Tibial artery (tissue), 4 donors: ENCODE results near the gene TBK1.

Source experiments
- DNase-seq, 2 donors: peaks; one replicate each; pipeline ENCODE4 v3.0.0-alpha.2; 2019
- H3K27ac ChIP-seq, 2 donors: fragments of 200-600 bp; sonication (generic) in 1 of 2; 1 replicate in 1 of 2; 2 replicates in 1 of 2; pipeline ENCODE4 v1.5.1; 2018 to 2019; ENCODE audit warnings: mild to moderate bottlenecking in 1 of 2
- H3K27me3 ChIP-seq, 2 donors: fragments of 200-600 bp; sonication (generic) in 1 of 2; one replicate each; pipeline versions ENCODE4 v1.5.1 to v1.6.0; 2016 to 2019
- H3K36me3 ChIP-seq, 3 donors: fragments of 200-600 bp; sonication (generic) in 2 of 3; one replicate each; pipeline ENCODE4 v1.5.1; 2016 to 2019; ENCODE audit warnings: mild to moderate bottlenecking in 2 of 3
- H3K4me1 ChIP-seq, 4 donors: fragments of 200-600 bp; sonication (generic) in 2 of 4; 1 replicate in 3 of 4; 2 replicates in 1 of 4; pipeline ENCODE4 v1.5.1; 2016 to 2019
- H3K4me3 ChIP-seq, 2 donors: fragments of 200-600 bp; sonication (generic) in 1 of 2; 1 replicate in 1 of 2; 2 replicates in 1 of 2; pipeline ENCODE4 v1.5.1; 2018 to 2019; ENCODE audit warnings: mild to moderate bottlenecking in 2 of 2
- H3K9me3 ChIP-seq, 3 donors: fragments of 200-600 bp; sonication (generic) in 1 of 3; one replicate each; pipeline ENCODE4 v1.5.1; 2016 to 2019
- intact Hi-C: fragments of 100-400 bp; cut with DNase I; formaldehyde crosslinking; loops from one replicate; pipeline ENCODE4 v1.15.0; 2023; ENCODE audit warnings: low total_unique reads
- TF ChIP-seq, protein P1 (sequence below), 2 experiments: fragments of 200-600 bp in 1 of 2; fragments of 450-650 bp in 1 of 2; IDR thresholded peaks; one replicate each; pipeline ENCODE4 v1.5.1; 2017 to 2019; ENCODE audit warnings: antibody characterized with exemption in 2 of 2, mild to moderate bottlenecking in 1 of 2, moderate library complexity in 1 of 2

TBK1 gene

GRCh38 chr12:64478661-64479060 lies 26.7 kb downstream of the TBK1 start:
- no peaks in the 10 kb centered on the region for H3K4me1 ChIP-seq
- no peak overlapping the region for H3K4me3 ChIP-seq
- peaks cover 0 to 5% (median 0%) of the 10 kb centered on the region in 3 donors for H3K9me3 ChIP-seq
- TF ChIP-seq, protein P1, sequence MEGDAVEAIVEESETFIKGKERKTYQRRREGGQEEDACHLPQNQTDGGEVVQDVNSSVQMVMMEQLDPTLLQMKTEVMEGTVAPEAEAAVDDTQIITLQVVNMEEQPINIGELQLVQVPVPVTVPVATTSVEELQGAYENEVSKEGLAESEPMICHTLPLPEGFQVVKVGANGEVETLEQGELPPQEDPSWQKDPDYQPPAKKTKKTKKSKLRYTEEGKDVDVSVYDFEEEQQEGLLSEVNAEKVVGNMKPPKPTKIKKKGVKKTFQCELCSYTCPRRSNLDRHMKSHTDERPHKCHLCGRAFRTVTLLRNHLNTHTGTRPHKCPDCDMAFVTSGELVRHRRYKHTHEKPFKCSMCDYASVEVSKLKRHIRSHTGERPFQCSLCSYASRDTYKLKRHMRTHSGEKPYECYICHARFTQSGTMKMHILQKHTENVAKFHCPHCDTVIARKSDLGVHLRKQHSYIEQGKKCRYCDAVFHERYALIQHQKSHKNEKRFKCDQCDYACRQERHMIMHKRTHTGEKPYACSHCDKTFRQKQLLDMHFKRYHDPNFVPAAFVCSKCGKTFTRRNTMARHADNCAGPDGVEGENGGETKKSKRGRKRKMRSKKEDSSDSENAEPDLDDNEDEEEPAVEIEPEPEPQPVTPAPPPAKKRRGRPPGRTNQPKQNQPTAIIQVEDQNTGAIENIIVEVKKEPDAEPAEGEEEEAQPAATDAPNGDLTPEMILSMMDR (IDR thresholded peaks at IDR 0.05) = no peak
- intact Hi-C loops = no loop called here
- H3K27ac ChIP-seq = no peak overlapping the region
- no peak for DNase-seq
- H3K27me3 ChIP-seq = no peaks in the 10 kb centered on the region
- H3K36me3 ChIP-seq = peaks cover 48 to 63% (median 54%) of the 10 kb centered on the region in 3 donors

GRCh38 chr12:64480148-64480547 lies 28.2 kb downstream of the TBK1 start:
- H3K4me1 ChIP-seq = no peaks in the 10 kb centered on the region
- H3K27ac ChIP-seq = no peak overlapping the region
- H3K27me3 ChIP-seq = no peaks in the 10 kb centered on the region
- H3K9me3 ChIP-seq = peaks cover 0 to 5% (median 0%) of the 10 kb centered on the region in 3 donors
- intact Hi-C loops = no loop called here
- H3K36me3 ChIP-seq = peaks cover 53 to 59% (median 55%) of the 10 kb centered on the region in 3 donors
- TF ChIP-seq, protein P1 (IDR thresholded peaks at IDR 0.05) = no peak
- H3K4me3 ChIP-seq = no peak overlapping the region
- no peak for DNase-seq

- peaks cover 70 to 75% (median 74%) of the 10 kb centered on the region in 3 donors for H3K36me3 ChIP-seq
Measured at GRCh38 chr12:64486657-64487056, 34.7 kb downstream of the TBK1 start.

DNA sequence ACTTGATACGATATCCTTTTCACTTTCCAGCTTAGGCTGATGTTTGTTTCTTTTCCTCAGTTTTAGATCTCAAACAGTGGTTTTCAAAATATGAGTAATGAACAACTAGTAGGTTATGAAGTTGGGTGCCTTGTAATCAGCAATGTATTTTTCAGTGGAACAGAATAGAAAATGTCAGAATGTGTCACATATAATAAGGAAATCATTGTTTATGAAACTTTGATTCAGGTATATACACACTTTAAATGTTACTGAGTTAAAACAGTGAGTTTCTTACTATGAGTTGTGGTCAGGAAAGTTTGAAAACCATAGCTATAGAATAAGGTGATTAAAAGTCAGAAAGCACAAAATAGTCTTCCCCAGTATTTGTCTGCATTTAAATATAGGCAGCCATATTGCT lies 39.8 kb downstream of the TBK1 start:
- intact Hi-C loops = no loop called here
- Histone ChIP-seq H3K9me3 (no peaks in the 10 kb centered on the region), H3K27ac (no peak overlapping the region), H3K4me3 (no peak overlapping the region), H3K4me1 (peaks cover 0 to 5% (median 0%) of the 10 kb centered on the region in 4 donors), H3K36me3 (peaks cover 61 to 86% (median 77%) of the 10 kb centered on the region in 3 donors), H3K27me3 (no peaks in the 10 kb centered on the region)
- TF ChIP-seq, protein P1 (IDR thresholded peaks at IDR 0.05) = no peak
- DNase-seq = no peak

More at GRCh38 chr12:64486657-64487056, 34.7 kb downstream of the TBK1 start:
- Histone ChIP-seq H3K4me1 (peaks cover 0 to 5% (median 0%) of the 10 kb centered on the region in 4 donors), H3K27me3 (no peaks in the 10 kb centered on the region), H3K27ac (no peak overlapping the region), H3K9me3 (no peaks in the 10 kb centered on the region), H3K4me3 (no peak overlapping the region)
- intact Hi-C loops = no loop called here
- TF ChIP-seq, protein P1 (IDR thresholded peaks at IDR 0.05) = no peak
- no peak for DNase-seq

DNA sequence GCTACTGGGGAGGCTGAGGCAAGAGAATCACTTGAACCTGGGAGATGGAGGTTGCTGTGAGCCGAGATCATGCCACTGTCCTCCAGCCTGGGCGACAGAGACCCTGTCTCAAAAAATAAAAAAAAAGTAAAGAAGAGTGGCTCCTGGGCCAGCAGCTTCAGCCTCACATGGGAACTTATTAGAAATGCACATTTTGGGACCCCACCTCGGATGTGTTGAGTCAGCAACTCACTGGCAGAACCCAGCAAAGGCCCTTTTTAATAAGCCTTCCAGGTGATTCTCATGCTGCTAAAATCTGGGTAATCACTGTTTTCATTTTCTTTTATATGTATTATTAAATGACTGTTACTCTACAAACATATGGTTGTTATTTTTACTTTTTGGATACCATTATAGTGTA lies 41.6 kb downstream of the TBK1 start:
- DNase-seq = no peak
- no peak overlapping the region for H3K27ac ChIP-seq
- no peaks in the 10 kb centered on the region for H3K9me3 ChIP-seq
- peaks cover 0 to 4% (median 0%) of the 10 kb centered on the region in 4 donors for H3K4me1 ChIP-seq
- H3K27me3 ChIP-seq = no peaks in the 10 kb centered on the region
- intact Hi-C loops = no loop called here
- peaks cover 68 to 91% (median 81%) of the 10 kb centered on the region in 3 donors for H3K36me3 ChIP-seq
- TF ChIP-seq, protein P1 (IDR thresholded peaks at IDR 0.05) = no peak
- H3K4me3 ChIP-seq = no peak overlapping the region
